CD4-positive, alpha-beta T cell (primary cell): ENCODE results near the gene RAD51B. TPM values are rescaled to one million over a fixed set of nuclear protein-coding genes. Genes with fewer than 3 reads are reported as not detected.

Source experiments
- ATAC-seq: fragments of 200-7000 bp; cut with Tn5 transposase; one replicate; pipeline ENCODE4 v1.10.0; 2022; ENCODE audit warnings: mild to moderate bottlenecking; ENCODE audit not compliant: poor library complexity
- CTCF ChIA-PET: fragments of 350-600 bp; sonication (Branson Sonifier 250); formaldehyde crosslinking; loops from one replicate; lab custom pipeline; 2021; ENCODE audit warnings: antibody characterized with exemption, inconsistent platforms; lab: Charles Lee
- POLR2A ChIA-PET: fragments of 350-600 bp; sonication (Branson Sonifier 250); formaldehyde crosslinking; loops from one replicate; lab custom pipeline; 2021; ENCODE audit warnings: antibody characterized with exemption, inconsistent platforms; lab: Charles Lee
- DNase-seq, 14 experiments: peaks; one replicate each; pipeline ENCODE4 v3.0.0-alpha.2; 2013 to 2020; ENCODE audit warnings: mixed read lengths in 2 of 14
- H3K27ac ChIP-seq, 2 donors: one replicate each; pipeline versions ENCODE4 v1.5.1 to v1.7.0; 2013; ENCODE audit warnings: low read length in 2 of 2, low read depth in 1 of 2, mild to moderate bottlenecking in 1 of 2
- H3K27me3 ChIP-seq, 2 experiments: 1 replicate in 1 of 2; 2 replicates in 1 of 2; pipeline versions ENCODE4 v1.6.1 to v1.7.0; 2013; ENCODE audit warnings: low read length in 2 of 2, control low read depth in 1 of 2, mild to moderate bottlenecking in 1 of 2, moderate library complexity in 1 of 2; ENCODE audit not compliant: insufficient read depth in 2 of 2, control insufficient read depth in 1 of 2
- H3K36me3 ChIP-seq: one replicate; pipeline ENCODE4 v1.6.1; 2013; ENCODE audit warnings: low read length, control low read depth; ENCODE audit not compliant: insufficient read depth
- H3K4me1 ChIP-seq: one replicate; pipeline ENCODE4 v1.6.1; 2013; ENCODE audit warnings: low read length, control low read depth; ENCODE audit not compliant: insufficient read depth
- H3K4me3 ChIP-seq: one replicate; pipeline ENCODE4 v1.5.1; 2013; ENCODE audit warnings: mild to moderate bottlenecking, low read length, moderate library complexity
- H3K9me3 ChIP-seq, 2 experiments: 1 replicate in 1 of 2; 2 replicates in 1 of 2; pipeline versions ENCODE4 v1.6.1 to v1.7.0; 2013; ENCODE audit warnings: low read length in 2 of 2, mild to moderate bottlenecking in 2 of 2, control low read depth in 1 of 2, moderate library complexity in 1 of 2; ENCODE audit not compliant: control insufficient read depth in 1 of 2, insufficient read depth in 1 of 2
- H3K27ac Mint-ChIP-seq: one replicate; pipeline ENCODE4 v1.8.0; 2020; ENCODE audit warnings: mixed read lengths
- H3K27me3 Mint-ChIP-seq: one replicate; pipeline ENCODE4 v1.8.0; 2021; ENCODE audit warnings: mixed read lengths
- H3K36me3 Mint-ChIP-seq: one replicate; pipeline ENCODE4 v1.8.0; 2021; ENCODE audit warnings: low read depth, mixed read lengths
- H3K4me1 Mint-ChIP-seq: one replicate; pipeline ENCODE4 v1.8.0; 2021; ENCODE audit warnings: low read depth, mixed read lengths
- H3K4me3 Mint-ChIP-seq: one replicate; pipeline ENCODE4 v1.8.0; 2020; ENCODE audit warnings: mild to moderate bottlenecking, mixed read lengths
- H3K9me3 Mint-ChIP-seq: one replicate; pipeline ENCODE4 v1.8.0; 2020; ENCODE audit warnings: mixed read lengths
- intact Hi-C, 2 experiments: fragments of 100-400 bp; cut with DNase I in 1 of 2; cut with micrococcal nuclease in 1 of 2; formaldehyde crosslinking; loops; one replicate each; pipeline versions ENCODE4 v1.15.1 to v1.9.0; 2023 to 2025; cut with DNase I, micrococcal nuclease
- total RNA-seq, 174 experiments: library from RNA in 2 of 174; stranded (reverse) in 2 of 174; gene quantifications; one replicate each; pipeline ENCODE4 v1.2.3 and lab custom pipeline; 2021 to 2026
- TF ChIP-seq, protein P1 (sequence below): fragments of 200-600 bp; IDR thresholded peaks from one replicate; pipeline ENCODE4 v1.8.0; 2022; ENCODE audit warnings: antibody characterized with exemption, mild to moderate bottlenecking

Gene RAD51B
- total RNA-seq, 2 experiments from 2014 or later = 18.4 to 20.0 TPM

DNA sequence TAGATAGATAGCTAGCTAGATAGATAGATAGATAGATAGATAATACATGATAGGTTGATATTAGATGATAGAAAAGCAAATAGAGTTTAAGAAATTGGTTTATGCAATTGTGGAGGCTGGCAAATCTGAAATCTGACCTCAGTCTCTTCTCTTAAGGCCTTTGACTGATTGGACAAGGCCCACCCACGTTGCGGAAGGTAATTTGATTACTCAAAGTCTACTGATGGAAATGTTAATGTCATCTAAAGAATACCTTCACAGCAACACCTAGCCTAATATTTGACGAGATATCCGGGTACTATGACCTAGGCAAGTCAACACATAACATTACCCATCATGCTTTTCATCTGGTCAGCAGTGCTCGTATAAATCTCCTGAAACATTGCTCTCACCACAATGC, 782.9 kb downstream of the RAD51B start:
- POLR2A ChIA-PET = no interaction called here
- Histone ChIP-seq H3K27ac (no peak overlapping the region), H3K4me1 (peaks cover 6% of the 10 kb centered on the region), H3K4me3 (no peak overlapping the region), H3K9me3 (peaks cover 0 to 19% of the 10 kb centered on the region in 2 experiments), H3K36me3 (no peaks in the 10 kb centered on the region), H3K27me3 (no peaks in the 10 kb centered on the region)
- no peak for DNase-seq
- Mint-ChIP-seq H3K27ac (no peak overlapping the region), H3K9me3 (peaks cover 2% of the 10 kb centered on the region), H3K4me1 (peaks cover 12% of the 10 kb centered on the region), H3K36me3 (no peaks in the 10 kb centered on the region), H3K4me3 (no peak overlapping the region), H3K27me3 (no peaks in the 10 kb centered on the region)
- CTCF ChIA-PET = no interaction called here
- ATAC-seq = no peak
- intact Hi-C loops = no loop called here
- TF ChIP-seq, protein P1, sequence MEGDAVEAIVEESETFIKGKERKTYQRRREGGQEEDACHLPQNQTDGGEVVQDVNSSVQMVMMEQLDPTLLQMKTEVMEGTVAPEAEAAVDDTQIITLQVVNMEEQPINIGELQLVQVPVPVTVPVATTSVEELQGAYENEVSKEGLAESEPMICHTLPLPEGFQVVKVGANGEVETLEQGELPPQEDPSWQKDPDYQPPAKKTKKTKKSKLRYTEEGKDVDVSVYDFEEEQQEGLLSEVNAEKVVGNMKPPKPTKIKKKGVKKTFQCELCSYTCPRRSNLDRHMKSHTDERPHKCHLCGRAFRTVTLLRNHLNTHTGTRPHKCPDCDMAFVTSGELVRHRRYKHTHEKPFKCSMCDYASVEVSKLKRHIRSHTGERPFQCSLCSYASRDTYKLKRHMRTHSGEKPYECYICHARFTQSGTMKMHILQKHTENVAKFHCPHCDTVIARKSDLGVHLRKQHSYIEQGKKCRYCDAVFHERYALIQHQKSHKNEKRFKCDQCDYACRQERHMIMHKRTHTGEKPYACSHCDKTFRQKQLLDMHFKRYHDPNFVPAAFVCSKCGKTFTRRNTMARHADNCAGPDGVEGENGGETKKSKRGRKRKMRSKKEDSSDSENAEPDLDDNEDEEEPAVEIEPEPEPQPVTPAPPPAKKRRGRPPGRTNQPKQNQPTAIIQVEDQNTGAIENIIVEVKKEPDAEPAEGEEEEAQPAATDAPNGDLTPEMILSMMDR = no peak

DNA sequence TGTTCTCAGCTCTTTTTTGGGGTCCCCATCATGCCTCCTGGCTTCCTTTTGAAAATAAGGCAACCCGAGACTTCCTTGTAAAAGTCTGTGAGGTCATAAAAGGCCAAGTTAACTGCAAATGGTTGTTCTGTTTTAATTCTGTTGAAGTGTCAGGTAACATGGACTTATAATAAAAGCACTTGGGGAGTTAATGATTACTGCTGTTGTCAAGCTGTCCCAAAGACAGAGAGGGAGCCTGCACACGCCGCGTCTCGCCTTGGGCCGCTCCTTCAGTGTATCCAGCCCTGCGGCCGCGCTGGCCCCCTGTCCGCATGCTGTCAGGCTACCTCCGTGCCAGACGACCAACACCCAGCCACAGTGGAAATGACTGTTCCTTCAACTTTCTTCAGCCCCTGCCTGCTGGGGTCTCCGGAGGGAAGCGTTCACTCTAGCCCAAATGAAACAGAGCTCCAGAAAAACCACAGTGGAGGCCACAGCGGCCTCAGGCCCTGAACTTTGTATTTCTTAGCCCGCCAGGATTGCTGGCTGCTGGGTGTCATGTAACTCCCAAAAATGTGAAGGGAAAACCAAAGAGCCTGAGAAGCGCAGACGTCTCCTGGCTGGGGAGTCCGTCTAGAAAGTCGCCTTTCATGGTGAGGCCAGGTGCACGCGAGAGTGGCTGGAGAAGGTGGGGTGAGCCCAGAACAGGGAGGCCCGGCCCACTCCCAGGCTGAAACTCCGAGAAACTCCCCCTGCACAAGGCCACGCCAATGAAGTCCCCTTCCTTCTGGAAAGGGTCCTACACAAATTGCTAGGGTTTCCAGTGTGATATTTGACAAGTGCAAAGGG, 784.2 kb downstream of the RAD51B start:
- no peaks in the 10 kb centered on the region for H3K27me3 ChIP-seq
- no peak overlapping the region for H3K4me3 ChIP-seq
- H3K4me1 ChIP-seq = peaks cover 15% of the 10 kb centered on the region
- Mint-ChIP-seq H3K9me3 (peaks cover 2% of the 10 kb centered on the region), H3K4me3 (no peak overlapping the region), H3K4me1 (peaks cover 20% of the 10 kb centered on the region), H3K27ac (no peak overlapping the region), H3K36me3 (no peaks in the 10 kb centered on the region), H3K27me3 (no peaks in the 10 kb centered on the region)
- TF ChIP-seq, protein P1 = no peak
- ChIA-PET CTCF (no interaction called here), POLR2A (interaction anchor here (0.7 kb wide), 1 partner anchor 598 kb away, joined by 3 read pairs; no protein-coding TSS in a partner anchor)
- no peak for DNase-seq
- peaks cover 0 to 19% of the 10 kb centered on the region in 2 experiments for H3K9me3 ChIP-seq
- intact Hi-C loops = no loop called here
- no peak for ATAC-seq
- H3K36me3 ChIP-seq = no peaks in the 10 kb centered on the region
- no peak overlapping the region for H3K27ac ChIP-seq

DNA sequence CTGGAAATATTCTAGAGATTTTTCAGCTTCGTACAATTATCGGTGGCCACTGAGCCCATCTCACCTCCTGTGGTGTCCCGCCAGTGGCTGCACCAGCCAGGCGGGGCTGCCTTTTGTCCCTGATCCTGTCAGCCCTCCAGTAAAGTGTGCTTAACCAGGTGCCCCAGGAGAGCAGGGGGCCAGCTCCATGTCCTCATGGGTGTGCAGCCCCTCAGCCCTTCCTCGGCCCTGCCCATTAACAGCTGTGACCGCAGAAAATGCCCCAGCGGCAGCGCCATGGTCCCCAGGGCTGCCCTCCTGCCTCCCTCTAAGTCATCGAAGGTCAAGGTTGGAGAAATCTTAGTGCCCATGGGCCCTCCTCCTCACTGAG, 784.8 kb downstream of the RAD51B start:
- Histone ChIP-seq H3K36me3 (no peaks in the 10 kb centered on the region), H3K27me3 (no peaks in the 10 kb centered on the region), H3K4me3 (no peak overlapping the region), H3K27ac (no peak overlapping the region), H3K9me3 (peaks cover 0 to 19% of the 10 kb centered on the region in 2 experiments), H3K4me1 (peaks cover 20% of the 10 kb centered on the region)
- TF ChIP-seq, protein P1 = no peak
- H3K4me3 Mint-ChIP-seq = no peak overlapping the region
- no peaks in the 10 kb centered on the region for H3K27me3 Mint-ChIP-seq
- CTCF ChIA-PET = no interaction called here
- peaks cover 2% of the 10 kb centered on the region for H3K9me3 Mint-ChIP-seq
- POLR2A ChIA-PET = interaction anchor here (0.7 kb wide), 1 partner anchor 599 kb away, joined by 3 read pairs; no protein-coding TSS in a partner anchor
- H3K27ac Mint-ChIP-seq = no peak overlapping the region
- ATAC-seq (no peak), DNase-seq (no peak)
- H3K36me3 Mint-ChIP-seq = no peaks in the 10 kb centered on the region
- peaks cover 20% of the 10 kb centered on the region for H3K4me1 Mint-ChIP-seq
- intact Hi-C loops = no loop called here
